GM11168 (cell line): ENCODE measurements around the gene ACTN3.
"Not testable (repeated sequence)": the region's sequence is repeated elsewhere in the genome, so short reads cannot be mapped to it uniquely, and the experiment has no call there.

Experiments used
- in situ Hi-C: fragments of 300-500 bp; cut with MboI; formaldehyde crosslinking; loops from one replicate; pipeline ENCODE4 v1.12.0; 2022; ENCODE audit warnings: low sequenced_read_pairs; ENCODE audit not compliant: unreplicated experiment

The ACTN3 gene

GRCh38 chr11:66546368-66546965 is at the start of gene ACTN3:
Gene ACTN3 (plus strand): TSS chr11:66546903. CDS start chr11:66546938, 35 bp downstream.
- in situ Hi-C loops = no loop called here

DNA sequence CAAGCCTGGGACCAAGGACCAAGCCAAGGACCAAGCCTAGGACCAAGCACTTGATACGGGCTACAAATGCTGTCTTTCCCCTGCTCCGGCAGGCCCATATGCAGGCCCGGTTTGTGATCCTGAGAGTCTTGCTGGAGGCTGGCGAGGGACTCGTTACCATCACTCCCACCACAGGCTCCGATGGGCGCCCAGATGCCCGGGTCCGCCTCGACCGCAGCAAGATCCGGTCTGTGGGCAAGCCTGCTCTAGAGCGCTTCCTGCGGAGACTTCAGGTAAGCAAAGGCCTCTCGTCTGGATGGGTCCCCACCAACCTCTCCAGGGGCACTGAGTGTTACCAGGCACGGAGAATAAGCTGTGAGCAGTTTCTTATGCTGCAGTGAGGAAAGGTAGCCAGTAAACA is 49.5 kb upstream of the ACTN3 start:
- in situ Hi-C loops = no loop called here

GRCh38 chr11:66498506-66498905 is 48.2 kb upstream of the ACTN3 start:
- in situ Hi-C loops = no loop called here

GRCh38 chr11:66505276-66505816 is 41.4 kb upstream of the ACTN3 start:
- in situ Hi-C loops = no loop called here

DNA sequence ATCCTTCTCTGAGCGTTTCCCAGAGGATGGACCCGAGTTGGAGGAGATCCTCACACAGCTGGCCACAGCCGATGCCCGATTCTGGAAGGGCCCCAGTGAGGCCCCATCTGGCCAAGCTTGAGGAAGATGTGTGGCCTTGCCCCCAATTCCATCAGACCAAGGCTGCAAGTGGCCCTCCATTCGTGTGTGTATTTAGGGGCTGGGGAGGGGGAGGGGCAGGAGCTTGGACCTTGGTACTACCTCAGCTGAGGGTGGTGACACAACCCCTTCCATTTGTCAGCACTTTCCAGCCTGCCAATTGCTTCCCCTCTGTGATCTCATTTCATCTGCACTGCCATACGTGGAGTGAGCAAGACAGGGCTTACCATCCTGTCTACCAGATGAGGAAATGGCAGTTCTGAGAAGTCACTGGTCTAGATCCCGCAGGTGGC is 37.6 kb upstream of the ACTN3 start:
- in situ Hi-C loops = no loop called here

DNA sequence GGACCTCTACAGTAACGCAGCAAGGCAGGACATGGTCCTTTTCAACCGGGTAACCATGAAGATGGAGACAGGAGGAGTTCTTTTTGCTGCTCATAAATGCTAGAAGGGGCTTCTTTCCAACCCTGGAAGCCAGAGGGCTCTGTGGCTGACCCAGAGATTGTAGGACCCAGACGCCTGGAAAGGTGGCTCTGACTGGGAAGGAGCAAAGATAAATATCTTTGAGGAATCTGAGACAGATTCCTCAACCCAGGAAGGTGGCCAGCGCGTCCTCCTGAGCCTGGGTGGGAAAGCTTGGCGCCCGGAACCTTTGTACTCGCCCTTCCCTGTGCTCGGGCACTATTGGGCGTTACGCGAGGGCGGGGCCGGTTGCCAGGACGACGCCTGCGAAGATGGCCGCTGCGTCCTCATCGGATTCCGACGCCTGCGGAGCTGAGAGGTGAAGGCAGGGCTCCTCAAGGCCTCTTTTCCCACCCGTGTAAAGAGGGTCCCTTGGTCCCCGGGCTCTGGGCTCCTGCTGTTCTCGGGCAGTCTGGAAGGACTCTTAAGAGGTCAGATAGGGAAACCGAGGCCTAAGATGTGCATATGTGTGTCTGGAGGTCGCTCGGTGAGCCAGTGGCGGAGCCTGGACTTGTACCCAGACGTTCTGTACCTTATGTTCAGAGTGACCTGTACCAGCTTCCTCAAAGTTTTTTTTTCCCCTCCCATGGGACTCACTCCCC is 36.3 kb upstream of the ACTN3 start, which contains the start of gene BBS1:
BBS1 (plus strand) TSS at position 365 of the 719 bp plus-strand sequence; CDS start at position 390, 25 bp downstream.
- in situ Hi-C loops = no loop called here

GRCh38 chr11:66510990-66511339 is 35.7 kb upstream of the ACTN3 start:
- in situ Hi-C loops = no loop called here

- in situ Hi-C loops = no loop called here
These were observed 23.1 kb upstream of the ACTN3 start for GRCh38 chr11:66523611-66524010.

GRCh38 chr11:66524304-66525040 is 22.2 kb upstream of the ACTN3 start:
- in situ Hi-C loops = no loop called here

GRCh38 chr11:66529069-66529468 is 17.6 kb upstream of the ACTN3 start:
- in situ Hi-C loops = no loop called here

- in situ Hi-C loops = no loop called here
These were observed 17.0 kb upstream of the ACTN3 start for GRCh38 chr11:66529655-66530054.

DNA sequence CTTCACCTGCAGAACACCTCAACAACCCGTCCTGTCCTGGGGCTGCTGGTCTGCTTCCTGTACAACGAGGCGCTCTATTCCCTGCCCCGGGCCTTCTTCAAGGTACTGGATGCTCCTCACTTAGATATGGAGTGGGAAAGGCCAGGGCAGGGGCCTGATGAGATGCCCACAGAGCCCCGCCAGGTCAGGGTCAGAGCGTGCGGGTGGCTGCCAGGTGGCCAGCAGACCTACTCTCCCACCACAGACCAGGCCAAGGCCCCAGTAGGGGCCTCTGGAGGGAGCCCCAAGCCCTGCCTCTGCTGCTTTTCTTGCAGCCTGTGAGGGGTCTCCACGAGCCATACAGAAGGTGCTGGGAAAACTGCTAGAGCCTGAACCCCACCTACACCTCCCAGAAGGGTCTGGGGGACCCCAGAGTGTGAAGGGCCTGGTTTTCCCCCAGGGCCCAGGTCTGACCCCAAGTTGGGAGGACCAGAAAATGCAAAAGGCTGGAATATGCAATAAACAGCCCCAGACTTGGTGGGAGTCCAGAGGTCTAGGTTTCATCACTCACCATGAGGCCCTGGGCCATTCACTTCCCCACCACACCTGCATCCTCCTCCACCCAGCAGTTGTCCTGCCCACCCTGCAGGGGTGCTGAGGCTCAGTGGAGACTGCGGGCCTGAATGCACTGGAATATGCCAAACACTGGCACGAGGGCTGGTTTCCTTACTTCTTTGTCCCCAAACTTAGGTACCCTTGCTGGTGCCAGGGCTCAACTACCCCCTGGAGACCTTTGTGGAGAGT is 15.6 kb upstream of the ACTN3 start:
- in situ Hi-C loops = no loop called here

DNA sequence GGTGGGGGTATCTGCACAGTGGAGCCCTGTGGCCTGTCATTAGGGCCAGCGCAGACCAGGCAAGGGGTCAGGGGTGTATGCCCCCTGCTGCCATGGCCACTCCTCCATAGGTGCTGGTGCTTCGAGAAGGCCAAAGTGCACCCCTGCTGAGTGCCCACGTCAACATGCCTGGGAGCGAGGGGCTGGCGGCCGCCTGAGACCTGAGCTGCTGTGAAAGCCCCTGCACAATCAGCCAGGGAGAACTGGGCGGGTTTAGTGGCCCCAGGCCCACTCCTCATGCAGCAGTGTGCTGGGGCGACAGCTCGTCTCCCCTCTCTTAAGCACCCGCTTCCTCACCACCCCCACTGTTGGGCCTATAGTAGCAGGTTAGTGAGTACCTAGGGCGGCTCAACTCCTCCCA is 14.9 kb upstream of the ACTN3 start:
- in situ Hi-C loops = no loop called here

DNA sequence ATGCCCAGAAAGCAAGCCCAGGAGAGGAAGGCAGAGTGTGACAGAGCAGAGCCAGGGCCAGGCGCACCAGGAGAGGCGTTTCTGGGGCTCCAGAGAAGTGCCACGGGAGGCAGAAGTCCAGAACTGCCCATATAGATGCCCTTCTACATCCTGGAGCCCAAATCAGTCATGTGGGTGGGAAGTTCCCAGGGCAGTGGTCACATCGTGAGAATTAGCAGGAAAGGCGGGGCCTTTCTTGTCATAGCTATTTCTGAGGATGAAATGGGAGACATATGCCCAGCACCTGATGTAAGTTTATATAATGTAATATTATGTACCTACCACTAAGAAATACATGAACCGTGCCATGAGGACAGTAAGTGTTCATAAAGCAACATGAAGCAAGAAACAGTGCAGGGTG is 13.9 kb upstream of the ACTN3 start:
- in situ Hi-C loops = no loop called here

DNA sequence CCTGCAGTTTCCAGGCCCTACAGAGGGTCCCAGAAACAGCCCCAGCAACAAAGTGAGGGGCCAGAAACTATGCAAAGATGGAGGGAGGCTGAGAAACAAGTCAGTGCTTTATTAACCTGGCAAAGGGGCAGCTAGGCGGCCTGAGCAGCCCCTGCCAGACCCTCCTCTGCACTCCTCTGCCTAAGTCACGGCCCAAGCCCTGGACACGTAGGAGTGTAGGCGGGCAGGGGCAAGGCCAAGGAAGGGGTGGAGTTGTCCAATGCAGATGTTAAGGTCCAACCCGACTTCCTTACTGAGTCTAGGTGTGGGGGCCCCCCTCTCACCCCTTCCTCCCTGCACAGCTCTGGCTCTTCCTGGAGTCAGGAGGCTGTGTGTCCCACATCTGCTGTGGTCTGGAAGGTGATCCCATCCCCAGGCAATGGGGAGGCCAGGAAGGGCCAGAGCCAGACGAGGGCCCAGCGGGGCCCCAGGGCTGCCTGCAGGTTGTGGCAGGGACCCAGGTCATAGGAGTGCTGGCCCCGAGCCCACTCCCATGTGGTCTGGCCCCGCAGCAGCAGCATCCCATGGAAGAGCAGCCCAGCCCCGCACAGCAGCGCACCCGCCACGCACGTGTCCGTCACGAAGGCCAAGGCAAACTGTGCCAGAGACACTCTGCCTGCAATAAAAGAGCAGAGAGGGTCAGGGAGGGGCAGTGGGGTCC is 7.4 kb upstream of the ACTN3 start:
- in situ Hi-C loops = no loop called here

DNA sequence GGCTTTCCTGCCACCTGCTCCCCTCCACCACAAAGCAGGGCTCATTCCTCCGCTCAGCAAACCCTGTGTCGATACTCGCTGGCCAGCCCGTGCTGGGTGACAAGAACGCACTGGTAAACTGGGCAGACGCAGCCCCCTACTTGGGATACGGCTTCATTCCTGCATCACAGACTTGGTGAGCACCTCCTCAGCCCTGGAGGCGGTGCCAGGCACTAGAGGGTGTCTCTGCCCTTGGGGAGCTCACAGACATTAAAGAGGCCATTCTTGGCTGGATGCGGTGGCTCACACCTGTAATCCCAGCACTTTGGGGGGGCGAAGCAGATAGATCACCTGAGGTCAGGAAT is 6.9 kb upstream of the ACTN3 start:
- in situ Hi-C loops = no loop called here

- in situ Hi-C loops = not testable (repeated sequence)
These were observed 6.1 kb upstream of the ACTN3 start for GRCh38 chr11:66540598-66540997.

- in situ Hi-C loops = no loop called here
These were observed 4.8 kb upstream of the ACTN3 start for GRCh38 chr11:66541892-66542291.

- in situ Hi-C loops = no loop called here
These were observed 4.3 kb upstream of the ACTN3 start for GRCh38 chr11:66542362-66542761.
